HG03159 (cell line): ENCODE results near the gene NT5DC1.
A peak's percentile ranks its signal among the peaks of the same experiment; 100 is the strongest.
"Not testable (repeated sequence)": the region's sequence is repeated elsewhere in the genome, so short reads cannot be mapped to it uniquely, and the experiment has no call there.

Source experiments
- ATAC-seq: cut with Tn5 transposase; IDR thresholded peaks from one replicate; pipeline ENCODE4 v1.9.1; 2021; ENCODE audit warnings: mild to moderate bottlenecking, moderate library complexity; ENCODE audit not compliant: unreplicated experiment

NT5DC1 gene

DNA sequence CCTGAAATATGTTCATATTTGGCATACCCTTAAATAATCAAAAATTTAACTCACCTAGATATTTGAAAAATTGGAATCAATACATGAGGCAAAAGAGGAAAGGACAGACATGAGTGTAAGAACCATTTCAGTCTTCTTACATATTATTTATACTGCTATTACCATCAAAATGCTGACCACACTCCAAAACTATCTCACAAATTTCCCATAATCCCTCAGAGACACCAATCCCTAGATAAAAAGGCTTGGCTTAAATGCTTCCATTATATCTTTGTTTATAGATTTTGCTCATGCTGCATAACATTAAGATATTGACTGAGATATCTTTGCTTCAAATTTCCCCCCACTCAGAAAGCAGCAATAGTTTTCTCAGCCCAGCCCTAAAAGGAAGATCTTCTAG, 11.7 kb upstream of the NT5DC1 start:
- no peak for ATAC-seq

GRCh38 chr6:116090251-116090650, 10.4 kb upstream of the NT5DC1 start:
- ATAC-seq, result peak; percentile 67

GRCh38 chr6:116094041-116094440, 6.6 kb upstream of the NT5DC1 start:
- ATAC-seq, result no peak

- not testable (repeated sequence) for ATAC-seq
Observed at GRCh38 chr6:116096048-116096759, 4.4 kb upstream of the NT5DC1 start.

GRCh38 chr6:116096979-116097816, 3.5 kb upstream of the NT5DC1 start:
- ATAC-seq, result no peak

- no peak for ATAC-seq
Observed at GRCh38 chr6:116099036-116099435, 1.6 kb upstream of the NT5DC1 start.

DNA sequence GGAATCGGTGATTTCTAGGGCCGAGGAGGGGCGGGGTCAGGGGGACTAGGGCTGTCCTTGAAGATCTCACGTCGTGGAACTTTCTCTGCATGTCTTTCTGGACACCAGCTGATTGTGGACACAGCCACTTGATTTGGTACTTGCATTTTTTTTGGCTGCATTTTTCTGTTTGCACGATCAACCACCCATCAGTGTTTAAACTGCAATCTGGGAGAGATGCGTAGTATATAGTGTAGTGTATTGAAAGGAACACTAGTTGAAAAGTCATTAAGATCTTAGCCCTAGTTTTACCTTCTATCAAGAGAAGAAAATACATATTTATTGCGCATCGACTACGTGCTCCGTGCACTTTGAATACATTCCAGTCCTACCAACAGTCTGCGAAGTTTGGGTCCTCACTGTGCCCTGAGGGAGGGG, 657 bp downstream of the NT5DC1 start:
- ATAC-seq, result no peak

DNA sequence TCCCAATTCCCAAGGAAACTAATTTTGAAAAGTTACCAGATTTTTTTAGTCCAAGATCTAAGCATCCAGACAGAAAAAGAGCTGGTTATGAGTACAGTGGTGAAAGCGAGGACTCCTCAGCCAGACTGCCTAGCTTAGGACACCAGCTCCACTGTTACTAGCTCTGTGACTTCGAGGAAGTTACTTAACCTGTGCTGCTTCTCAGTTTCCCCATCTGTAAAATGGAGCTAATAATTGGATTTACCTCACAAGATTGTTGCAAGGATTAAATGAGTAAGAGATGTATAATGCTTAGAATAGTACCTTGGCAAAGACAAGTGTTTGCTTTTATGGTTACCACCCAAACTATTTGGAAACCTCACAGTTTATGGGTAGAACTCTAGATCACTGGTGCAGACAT, 1.1 kb downstream of the NT5DC1 start:
- no peak for ATAC-seq

DNA sequence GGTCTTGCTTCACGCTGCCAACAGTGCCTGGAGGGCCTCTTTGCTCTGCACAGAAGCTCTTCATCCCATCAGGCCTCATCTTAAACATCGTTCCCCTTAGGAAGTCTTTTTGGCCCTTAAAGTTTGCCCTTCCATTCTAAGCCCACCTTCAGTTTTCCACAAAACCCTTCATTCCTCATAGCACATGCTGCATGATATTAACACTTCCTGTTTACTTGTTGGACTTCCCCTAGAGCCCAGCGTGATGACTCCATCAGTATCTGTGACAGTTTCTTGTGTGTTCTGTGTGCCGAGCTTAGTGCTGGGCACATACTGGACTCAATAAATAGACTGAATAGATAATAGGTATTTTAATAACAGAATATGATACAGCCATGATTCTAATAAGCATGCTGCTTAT, 2.2 kb downstream of the NT5DC1 start:
- ATAC-seq, result no peak

GRCh38 chr6:116104636-116105035, 4.0 kb downstream of the NT5DC1 start:
- no peak for ATAC-seq

DNA sequence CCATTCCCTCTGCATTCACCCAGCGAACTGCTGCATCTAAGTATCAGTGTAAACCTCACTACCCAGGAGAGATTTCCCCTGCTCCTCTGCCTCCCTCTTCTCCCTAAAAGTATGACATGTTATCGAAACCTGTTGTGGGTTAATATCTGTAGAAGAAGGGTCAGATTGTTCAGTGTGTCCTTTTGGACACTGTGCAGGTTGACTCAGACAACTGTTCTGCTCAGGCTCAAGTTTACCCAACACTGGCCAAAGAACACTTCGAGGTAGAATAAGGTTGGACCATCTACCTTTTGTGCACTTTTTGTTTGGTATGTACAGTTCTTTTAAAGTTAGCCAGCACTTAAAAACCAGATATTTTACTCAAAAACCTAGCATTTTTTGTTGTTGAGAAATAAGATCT, 4.6 kb downstream of the NT5DC1 start:
- ATAC-seq, result no peak

GRCh38 chr6:116106146-116106545, 5.5 kb downstream of the NT5DC1 start:
- no peak for ATAC-seq

- no peak for ATAC-seq
Observed at GRCh38 chr6:116108836-116109235, 8.2 kb downstream of the NT5DC1 start.

DNA sequence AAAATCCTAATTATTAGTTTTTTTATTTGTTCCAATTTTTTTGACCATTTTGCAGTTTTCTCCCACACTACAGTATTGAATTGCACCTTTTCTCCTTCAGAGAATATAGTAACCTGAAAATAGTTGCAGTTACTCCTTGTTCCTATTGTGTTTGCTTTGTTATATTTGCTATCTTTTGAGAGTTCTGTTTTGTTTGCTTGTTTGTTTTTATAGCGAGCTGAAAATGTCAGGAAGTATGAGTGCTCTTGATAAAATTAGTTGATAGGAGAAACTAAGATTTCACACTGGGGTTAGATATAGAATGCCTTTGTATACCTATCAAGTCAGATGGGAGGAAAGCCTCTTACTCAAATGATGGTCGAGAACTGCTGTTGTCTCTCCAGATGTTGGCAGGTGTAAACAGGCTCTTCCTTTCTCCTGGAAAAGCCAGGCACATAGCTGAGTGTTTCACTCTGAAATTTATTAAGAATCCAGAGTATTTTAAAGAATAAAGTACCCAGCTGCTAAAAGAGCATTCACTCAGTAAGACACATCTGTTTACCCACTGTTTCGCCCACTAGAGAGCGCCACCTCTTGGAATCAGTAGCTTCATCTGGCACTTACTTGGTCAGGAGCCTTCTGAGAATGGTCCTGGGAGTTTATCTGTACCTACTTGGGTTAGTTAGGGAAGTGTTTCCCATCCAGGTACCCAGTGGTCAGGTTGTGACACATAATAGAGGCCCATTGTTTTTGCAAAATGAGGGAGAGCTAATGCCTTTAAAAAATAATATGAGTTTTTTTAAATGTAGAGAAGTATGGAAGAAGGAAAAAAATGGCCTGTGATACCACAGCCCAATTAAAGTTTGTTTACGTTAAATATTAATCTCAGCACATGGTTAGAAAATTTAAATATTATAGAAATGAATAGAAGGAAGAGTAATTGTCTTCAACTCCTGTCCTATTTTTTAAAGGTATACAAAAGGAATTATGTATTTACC, 11.2 kb downstream of the NT5DC1 start:
- ATAC-seq, result peak; percentile 76

DNA sequence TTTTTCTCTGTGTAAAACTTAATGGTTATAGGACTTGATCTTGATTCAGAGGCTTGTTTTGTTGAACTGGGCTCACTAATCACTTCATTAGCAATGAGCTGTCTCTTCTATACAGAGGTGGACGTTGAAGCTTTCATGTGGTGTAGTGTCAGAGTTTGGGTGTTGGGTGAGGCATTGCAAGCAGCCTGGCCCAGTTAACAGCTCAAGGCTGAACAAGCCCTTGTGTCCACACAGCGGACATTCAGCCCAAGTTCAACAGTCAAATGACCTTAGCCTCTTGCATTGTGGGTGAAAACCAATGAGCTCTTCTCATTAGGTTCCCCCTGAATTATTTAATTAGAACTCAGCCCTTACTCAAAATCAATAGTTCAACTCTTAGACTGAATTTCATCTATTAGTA, 12.7 kb downstream of the NT5DC1 start:
- no peak for ATAC-seq

- ATAC-seq, result no peak
Observed at GRCh38 chr6:116115781-116116180, 15.1 kb downstream of the NT5DC1 start.

DNA sequence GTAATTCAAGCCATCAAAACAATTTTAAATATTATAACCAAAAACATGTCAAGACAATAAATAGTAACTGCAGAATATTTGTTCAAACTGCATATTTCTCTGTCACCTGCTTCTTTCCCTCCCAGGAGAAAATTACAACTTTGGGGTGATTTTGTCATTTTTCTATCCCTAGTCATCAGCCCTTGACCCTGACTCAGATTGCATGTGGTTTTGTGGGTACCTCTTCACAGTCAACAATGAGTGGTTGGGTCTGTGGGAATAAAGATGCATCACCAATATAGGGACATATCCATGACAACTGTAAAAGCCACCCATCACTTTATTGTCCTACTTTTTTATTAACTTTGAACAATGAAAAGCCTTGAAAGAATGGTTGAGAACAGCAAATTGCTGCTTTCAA, 18.0 kb downstream of the NT5DC1 start:
- no peak for ATAC-seq

GRCh38 chr6:116120430-116120829, 19.8 kb downstream of the NT5DC1 start:
- no peak for ATAC-seq

DNA sequence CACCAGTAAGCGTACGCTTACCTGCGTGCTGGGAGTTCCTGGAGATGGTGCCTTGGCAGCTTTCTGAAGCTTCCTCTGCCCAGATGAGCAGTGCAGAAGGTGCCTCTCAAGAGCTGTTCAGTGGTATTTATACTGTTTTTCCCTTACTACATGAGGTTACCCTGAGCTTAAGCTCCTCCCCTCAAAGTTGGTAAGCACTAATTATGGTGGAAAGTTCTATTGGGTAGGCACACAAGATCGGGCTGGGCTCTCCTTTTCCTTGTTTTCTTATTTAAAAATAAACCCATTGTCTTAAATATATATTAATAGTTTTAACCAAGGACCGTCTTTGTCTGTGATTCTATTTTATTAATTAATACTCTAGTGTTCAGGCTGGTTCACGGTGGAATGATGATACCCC, 25.4 kb downstream of the NT5DC1 start, which contains the start of gene COL10A1:
Gene COL10A1, minus strand, starts transcription at position 101 of the 400 bp plus-strand sequence. CDS start 640 bp downstream, outside the sequence.
- no peak for ATAC-seq

DNA sequence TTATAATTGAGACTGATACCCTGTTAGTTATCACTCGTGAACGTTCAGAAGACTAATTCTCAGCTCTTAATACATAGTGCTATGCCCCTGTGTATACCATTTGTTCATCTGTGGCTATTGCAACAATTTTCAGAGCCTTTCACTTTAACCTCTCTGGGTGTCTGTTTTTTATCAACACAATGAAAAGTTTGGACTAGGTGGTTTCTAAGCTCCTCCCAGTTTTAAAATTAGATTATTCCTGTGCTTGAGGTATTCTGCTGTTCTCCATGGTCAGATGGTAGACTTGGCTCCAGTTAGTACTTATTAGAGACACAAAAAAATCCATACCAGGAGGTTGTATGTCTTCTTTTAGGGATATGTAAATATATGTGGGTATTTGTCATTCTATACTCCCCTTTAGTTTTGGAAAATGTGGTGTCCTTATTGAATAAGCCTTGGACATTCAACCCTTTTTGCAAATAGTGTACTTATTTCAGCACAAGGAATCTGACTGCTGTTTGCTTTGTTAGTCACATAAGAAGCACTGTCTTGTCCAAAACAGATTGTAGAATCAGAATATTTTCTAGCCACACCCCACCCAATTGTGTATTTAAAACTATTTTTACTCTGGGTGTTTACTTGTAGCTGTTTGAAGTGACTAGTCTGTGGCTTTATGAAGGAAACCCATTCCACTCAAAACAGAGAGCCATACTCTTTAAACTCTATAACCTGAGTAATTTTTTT, 27.3 kb downstream of the NT5DC1 start:
- no peak for ATAC-seq
